ENCODE results near the gene IL17RC. TPM values are rescaled to one million over a fixed set of nuclear protein-coding genes. Genes with fewer than 3 reads are reported as not detected.

Gene IL17RC
- total RNA-seq, 4 donors from 2014 or later: 9.7 to 63.7 (median 33.9) TPM

GRCh38 chr3:9918261-9919038 lies 1.6 kb downstream of the IL17RC start:
- DNase-seq: no peak
- Histone ChIP-seq H3K4me1 (peaks cover 4 to 14% of the 10 kb centered on the region in 2 donors), H3K36me3 (no peaks in the 10 kb centered on the region), H3K27ac (peak overlapping the region in 1 of 2 donors; percentile 93), H3K9me3 (no peaks in the 10 kb centered on the region), H3K27me3 (no peaks in the 10 kb centered on the region), H3K4me3 (no peak overlapping the region)
- intact Hi-C loops (cut with DNase I; ENCODE audit: low total_unique reads): loop anchor here (10.0 kb wide), 1 partner anchor 54 kb away; no protein-coding TSS in a partner anchor
- TF ChIP-seq, protein P1, sequence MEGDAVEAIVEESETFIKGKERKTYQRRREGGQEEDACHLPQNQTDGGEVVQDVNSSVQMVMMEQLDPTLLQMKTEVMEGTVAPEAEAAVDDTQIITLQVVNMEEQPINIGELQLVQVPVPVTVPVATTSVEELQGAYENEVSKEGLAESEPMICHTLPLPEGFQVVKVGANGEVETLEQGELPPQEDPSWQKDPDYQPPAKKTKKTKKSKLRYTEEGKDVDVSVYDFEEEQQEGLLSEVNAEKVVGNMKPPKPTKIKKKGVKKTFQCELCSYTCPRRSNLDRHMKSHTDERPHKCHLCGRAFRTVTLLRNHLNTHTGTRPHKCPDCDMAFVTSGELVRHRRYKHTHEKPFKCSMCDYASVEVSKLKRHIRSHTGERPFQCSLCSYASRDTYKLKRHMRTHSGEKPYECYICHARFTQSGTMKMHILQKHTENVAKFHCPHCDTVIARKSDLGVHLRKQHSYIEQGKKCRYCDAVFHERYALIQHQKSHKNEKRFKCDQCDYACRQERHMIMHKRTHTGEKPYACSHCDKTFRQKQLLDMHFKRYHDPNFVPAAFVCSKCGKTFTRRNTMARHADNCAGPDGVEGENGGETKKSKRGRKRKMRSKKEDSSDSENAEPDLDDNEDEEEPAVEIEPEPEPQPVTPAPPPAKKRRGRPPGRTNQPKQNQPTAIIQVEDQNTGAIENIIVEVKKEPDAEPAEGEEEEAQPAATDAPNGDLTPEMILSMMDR (IDR thresholded peaks at IDR 0.05): no peak
- no peak for TF ChIP-seq POLR2A (IDR thresholded peaks at IDR 0.05)

DNA sequence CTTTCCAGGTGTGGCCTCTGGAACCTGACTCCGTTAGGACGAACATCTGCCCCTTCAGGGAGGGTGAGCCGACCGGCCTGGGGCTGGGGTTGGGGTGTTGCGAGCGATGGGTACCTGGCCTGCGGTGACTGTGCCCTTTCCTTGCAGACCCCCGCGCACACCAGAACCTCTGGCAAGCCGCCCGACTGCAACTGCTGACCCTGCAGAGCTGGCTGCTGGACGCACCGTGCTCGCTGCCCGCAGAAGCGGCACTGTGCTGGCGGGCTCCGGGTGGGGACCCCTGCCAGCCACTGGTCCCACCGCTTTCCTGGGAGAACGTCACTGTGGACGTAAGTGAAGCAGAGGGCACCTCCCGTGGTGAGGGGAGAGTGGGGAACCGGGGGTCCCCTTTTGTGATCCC lies 11.3 kb downstream of the IL17RC start:
- no peak for DNase-seq
- no peaks in the 10 kb centered on the region for H3K27me3 ChIP-seq
- H3K9me3 ChIP-seq: no peaks in the 10 kb centered on the region
- no peak overlapping the region for H3K27ac ChIP-seq
- TF ChIP-seq, protein P1 (IDR thresholded peaks at IDR 0.05): no peak
- TF ChIP-seq POLR2A (IDR thresholded peaks at IDR 0.05): no peak
- intact Hi-C loops (cut with DNase I; ENCODE audit: low total_unique reads): no loop called here
- no peaks in the 10 kb centered on the region for H3K4me1 ChIP-seq
- no peak overlapping the region for H3K4me3 ChIP-seq
- H3K36me3 ChIP-seq: no peaks in the 10 kb centered on the region

- intact Hi-C loops (cut with DNase I; ENCODE audit: low total_unique reads): no loop called here
- Histone ChIP-seq H3K36me3 (no peaks in the 10 kb centered on the region), H3K4me1 (peaks cover 5 to 7% of the 10 kb centered on the region in 2 donors), H3K27ac (no peak overlapping the region), H3K4me3 (no peak overlapping the region), H3K27me3 (no peaks in the 10 kb centered on the region), H3K9me3 (no peaks in the 10 kb centered on the region)
- no peak for TF ChIP-seq POLR2A (IDR thresholded peaks at IDR 0.05)
- TF ChIP-seq, protein P1 (IDR thresholded peaks at IDR 0.05): no peak
- DNase-seq: no peak
Measured at GRCh38 chr3:9930804-9931418, 14.0 kb downstream of the IL17RC start.

DNA sequence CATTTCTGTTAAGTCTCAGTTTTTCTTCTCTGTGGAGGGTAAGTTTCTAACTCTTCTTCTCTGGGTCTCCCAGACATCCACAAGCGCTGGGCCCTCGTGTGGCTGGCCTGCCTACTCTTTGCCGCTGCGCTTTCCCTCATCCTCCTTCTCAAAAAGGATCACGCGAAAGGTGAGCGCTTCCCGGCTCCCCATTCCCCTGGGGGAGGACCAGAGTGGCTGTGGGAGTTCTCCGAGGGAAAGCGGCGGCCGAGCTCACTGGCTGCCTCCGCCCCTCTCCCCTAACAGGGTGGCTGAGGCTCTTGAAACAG lies 15.6 kb downstream of the IL17RC start:
- intact Hi-C loops (cut with DNase I; ENCODE audit: low total_unique reads): no loop called here
- peak overlapping the region; percentile 92 to 94 for H3K27ac ChIP-seq
- H3K4me3 ChIP-seq: peak overlapping the region; percentile 59 to 75
- peak; percentile 27 to 49 for TF ChIP-seq POLR2A (IDR thresholded peaks at IDR 0.05)
- TF ChIP-seq, protein P1 (IDR thresholded peaks at IDR 0.05): no peak
- H3K27me3 ChIP-seq: no peaks in the 10 kb centered on the region
- no peaks in the 10 kb centered on the region for H3K9me3 ChIP-seq
- H3K4me1 ChIP-seq: peaks cover 5 to 9% of the 10 kb centered on the region in 2 donors
- no peak for DNase-seq
- no peaks in the 10 kb centered on the region for H3K36me3 ChIP-seq

- peak overlapping the region; percentile 59 to 75 for H3K4me3 ChIP-seq
- TF ChIP-seq, protein P1 (IDR thresholded peaks at IDR 0.05): peak; percentile 68 to 91 (median 82)
- no peak for TF ChIP-seq POLR2A (IDR thresholded peaks at IDR 0.05)
- H3K4me1 ChIP-seq: peaks cover 5 to 9% of the 10 kb centered on the region in 2 donors
- H3K27ac ChIP-seq: peak overlapping the region; percentile 92 to 94
- H3K27me3 ChIP-seq: no peaks in the 10 kb centered on the region
- no peaks in the 10 kb centered on the region for H3K9me3 ChIP-seq
- DNase-seq: peak; percentile 75 to 89
- intact Hi-C loops (cut with DNase I; ENCODE audit: low total_unique reads): no loop called here
- H3K36me3 ChIP-seq: no peaks in the 10 kb centered on the region
Measured at GRCh38 chr3:9932843-9933560, 16.1 kb downstream of the IL17RC start.
